Fibroblast of skin of left biceps (primary cell): Measurements from ENCODE around the gene SHROOM2.

Source experiments
- DNase-seq, 2 experiments: peaks; one replicate each; pipeline ENCODE4 v3.0.0-alpha.2; 2013; ENCODE audit warnings: low read depth in 2 of 2

Gene SHROOM2

DNA sequence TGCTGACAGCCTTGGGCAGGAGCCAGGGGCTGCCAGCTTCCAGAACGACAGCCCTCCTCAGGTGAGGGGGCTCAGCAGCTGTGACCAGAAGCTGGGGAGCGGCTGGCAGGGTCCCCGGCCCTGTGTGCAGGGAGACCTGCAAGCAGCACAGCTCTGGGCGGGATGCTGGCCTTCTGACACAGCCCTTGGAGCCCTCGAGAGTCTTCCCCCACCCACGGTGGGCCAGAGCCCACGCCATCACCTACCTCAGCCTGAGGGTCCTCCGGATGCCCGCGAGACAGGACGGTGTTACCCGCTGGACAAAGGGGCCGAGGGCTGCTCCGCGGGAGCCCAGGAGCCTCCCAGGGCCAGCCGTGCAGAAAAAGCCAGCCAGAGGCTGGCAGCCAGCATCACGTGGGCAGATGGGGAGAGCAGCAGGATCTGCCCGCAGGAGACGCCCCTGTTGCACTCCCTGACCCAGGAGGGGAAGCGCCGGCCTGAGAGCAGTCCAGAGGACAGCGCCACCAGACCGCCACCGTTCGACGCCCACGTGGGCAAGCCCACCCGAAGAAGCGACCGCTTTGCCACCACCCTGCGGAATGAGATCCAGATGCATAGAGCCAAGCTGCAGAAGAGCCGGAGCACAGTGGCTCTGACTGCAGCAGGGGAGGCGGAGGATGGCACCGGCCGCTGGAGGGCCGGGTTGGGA, 109.1 kb downstream of the SHROOM2 start:
- DNase-seq, result no peak

DNA sequence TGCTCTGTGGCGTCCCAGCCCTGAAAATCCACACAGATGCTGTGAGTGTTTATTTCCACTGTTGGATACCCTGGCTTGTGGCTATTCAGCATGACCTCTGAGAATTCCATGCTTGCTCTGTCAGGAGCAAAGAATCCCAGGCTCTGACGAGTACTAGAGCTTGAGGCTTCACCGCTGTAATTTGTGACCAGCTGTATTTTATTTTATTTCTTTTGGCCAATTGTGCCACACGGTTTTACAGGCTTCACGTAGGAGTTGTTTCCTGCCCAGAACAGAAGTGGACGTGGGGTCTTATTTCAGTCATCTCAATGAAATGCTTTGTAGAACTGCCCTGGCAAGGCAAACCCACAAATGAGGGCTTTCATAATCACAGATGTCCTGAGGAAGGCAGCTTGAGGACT, 111.5 kb downstream of the SHROOM2 start:
- DNase-seq, result peak in 1 of 2 experiments; percentile 33

DNA sequence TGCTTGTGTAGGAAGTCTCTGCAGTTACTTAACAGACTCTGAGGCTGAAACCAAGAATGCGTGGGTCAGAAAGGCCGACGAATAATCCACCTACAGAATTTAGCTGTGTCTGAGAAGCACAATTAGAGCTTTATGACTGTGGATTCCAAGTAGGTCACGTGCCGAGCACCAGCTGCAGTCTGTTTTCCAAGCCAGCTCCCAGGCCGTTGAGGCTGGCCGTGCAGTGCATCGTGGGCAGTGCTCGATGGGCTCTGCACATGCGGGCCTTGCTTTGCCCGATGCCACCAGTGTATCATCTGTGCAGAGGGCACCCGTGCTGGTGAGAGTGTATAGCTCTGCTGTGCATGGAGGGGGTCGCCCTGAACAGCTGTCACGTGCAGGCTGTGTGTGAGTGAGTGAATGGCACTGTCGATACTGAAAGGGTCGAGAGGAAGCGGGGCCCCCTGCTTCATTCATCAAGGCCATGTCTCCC, 113.4 kb downstream of the SHROOM2 start:
- no peak for DNase-seq

DNA sequence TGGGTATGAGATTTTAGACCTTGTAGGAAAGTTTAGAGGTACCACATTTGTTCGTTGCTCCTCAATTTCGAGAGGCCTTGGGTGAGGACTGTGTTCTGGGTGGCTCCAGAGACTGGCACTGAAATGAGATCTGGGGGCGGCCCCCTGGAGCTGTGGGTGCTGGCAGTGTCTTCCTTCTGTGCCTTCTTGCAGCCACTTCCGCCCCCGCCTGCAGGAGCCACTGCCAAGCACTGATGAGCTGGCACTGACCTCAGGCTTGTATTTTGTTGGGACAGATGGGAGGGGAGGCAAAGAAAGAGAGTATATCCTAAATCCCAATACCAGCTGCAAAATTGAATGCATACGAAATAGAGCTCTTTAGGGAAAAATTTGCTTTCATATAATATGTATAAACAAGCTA, 116.4 kb downstream of the SHROOM2 start:
- no peak for DNase-seq

DNA sequence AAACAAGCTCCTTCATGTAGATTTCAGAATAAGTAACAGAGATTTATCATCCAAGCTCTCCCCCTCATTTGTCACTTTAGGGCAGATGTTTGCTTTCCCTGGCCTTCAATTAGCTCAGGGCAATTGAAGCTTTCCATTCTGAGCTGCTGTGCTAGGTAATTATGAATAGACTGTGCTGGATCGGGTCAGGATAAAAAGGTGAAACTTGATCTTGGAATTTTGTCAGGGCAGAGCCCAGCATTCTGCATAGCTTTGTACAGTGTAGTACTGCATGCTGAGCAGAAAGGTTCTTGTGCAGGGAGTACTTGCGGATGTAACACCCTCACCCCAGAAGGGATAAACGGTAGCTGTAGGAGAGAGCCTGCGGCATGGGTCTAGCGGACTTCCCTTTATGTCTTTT, 116.9 kb downstream of the SHROOM2 start:
- no peak for DNase-seq

DNA sequence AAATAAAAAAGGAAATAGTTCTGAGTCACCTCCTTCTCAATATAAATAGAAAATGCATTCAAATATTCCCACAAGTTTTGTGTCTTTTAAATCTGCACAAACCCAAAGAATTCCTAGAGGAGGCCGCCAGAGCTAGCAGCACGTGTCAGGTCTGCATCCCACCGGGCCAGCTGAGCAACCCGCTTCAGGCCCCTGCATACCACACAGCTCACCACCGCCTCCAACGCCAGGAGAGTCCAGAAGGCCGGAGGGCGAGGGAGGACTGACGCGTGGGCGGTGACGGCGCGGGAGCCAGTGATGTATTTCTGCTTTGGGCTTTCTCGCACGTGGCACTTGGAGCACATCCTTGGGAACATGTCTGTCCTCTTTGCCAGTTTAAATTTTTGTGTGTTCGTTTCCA, 119.1 kb downstream of the SHROOM2 start:
- DNase-seq, result no peak

DNA sequence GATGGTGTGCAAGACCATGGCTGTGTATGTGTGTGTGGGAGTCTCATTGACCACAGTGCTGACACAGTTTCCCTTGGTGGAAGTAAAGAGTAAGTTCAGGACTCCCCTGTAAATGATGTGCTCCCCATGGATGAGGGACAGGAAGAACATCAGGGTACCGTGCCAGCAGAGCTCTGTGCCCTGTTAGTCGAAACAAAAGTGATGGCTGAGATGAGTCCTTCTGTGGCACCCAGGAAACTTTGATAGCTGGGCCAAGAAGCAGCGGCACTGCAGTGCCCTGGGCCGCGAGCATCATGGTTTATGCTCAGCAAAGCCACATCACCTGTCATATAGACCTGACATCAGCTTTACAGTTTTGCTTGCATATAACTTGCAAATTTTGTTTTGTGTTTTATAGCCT, 119.5 kb downstream of the SHROOM2 start:
- no peak for DNase-seq

DNA sequence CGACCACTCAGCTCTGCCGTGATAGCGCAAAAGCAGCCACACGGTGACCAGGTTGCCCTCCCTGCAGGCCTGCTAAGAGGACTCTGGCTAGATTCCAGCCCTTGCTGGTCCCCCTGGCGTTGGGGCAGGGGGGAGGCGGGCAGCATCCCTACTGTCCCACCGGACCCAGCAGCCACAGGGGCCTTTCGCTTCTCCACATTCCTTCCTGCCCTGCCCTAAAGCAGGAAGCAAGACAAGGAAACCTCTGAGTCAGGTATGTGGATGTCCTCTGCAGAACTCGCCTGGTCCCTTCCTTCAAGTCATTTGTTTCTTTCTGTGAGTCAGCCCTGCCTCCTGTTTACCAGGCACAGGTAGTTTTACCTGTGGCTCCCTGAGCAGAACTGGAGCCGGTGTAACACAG, 120.7 kb downstream of the SHROOM2 start:
- no peak for DNase-seq

DNA sequence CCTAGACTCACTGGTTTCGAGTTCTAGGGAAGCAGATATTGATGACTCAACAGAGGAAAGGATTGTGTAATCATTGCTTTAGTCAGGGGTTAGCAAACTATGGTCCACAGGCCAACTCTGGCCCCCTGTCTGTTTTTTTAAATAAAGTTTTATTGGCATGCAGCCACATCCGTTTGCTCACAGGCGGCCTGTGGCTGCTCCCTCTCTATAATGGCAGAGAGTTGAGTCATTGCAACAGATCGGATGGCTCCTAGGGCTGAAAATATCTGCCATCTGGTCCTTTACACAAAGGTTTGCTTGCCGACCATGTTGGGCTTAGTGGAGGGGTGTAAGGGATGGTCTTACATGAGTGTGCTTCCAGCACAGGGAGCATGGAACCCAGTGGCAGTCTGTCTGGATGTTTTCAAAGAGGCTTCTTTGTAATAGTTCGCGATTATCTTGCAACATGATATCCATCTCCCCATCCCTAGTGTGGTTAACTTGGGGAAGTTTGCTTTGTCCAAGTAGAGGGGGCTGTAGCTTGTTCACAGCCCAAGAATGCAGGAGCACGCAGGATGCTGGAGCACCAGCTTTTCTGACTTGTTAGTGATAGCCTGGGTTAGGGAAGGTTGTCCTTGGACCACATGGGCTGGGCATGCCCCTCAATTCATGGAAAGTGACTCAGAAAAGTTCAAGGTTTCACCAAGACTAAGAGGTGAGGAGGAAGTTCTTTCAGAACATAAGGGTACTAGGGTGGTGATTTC, 121.6 kb downstream of the SHROOM2 start:
- no peak for DNase-seq

DNA sequence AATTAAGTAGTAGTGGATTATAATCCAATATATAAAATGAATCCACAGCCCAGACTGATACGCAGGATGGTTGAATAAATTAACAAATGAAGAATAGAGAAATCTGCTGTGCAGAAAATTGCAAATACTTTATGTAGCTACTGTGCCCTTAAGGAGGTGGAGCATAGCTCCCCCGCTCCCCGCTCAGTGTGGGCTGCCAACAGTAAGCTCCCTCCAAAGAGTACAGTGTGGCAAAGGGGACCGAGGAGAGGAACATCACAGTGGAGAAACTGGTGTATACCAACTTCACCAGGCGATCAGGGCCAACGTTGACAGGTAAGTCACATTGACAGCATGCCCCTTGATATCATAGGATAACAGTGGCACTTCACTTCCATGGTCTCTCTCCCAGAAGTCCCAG, 123.0 kb downstream of the SHROOM2 start:
- no peak for DNase-seq

DNA sequence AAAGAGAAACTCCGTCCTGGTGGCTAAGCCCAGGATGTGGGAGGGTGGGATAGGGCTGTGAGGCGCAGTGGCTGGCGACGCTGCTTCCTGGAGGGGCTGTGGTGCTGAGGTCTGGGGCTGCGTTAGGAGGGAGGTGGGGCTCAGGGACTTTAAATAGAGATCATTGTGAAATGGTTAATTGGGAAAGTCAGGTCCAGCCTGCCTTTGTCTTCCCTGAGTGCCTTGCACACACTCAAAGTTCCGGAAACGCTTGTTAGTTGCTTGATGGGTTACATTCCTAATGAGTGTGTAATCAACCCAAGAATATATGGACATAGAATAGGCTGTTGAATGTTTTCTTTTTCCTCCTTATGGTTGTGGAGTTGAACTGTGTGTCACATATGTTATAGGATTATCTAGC, 125.3 kb downstream of the SHROOM2 start:
- peak; percentile 34 to 40 for DNase-seq

DNA sequence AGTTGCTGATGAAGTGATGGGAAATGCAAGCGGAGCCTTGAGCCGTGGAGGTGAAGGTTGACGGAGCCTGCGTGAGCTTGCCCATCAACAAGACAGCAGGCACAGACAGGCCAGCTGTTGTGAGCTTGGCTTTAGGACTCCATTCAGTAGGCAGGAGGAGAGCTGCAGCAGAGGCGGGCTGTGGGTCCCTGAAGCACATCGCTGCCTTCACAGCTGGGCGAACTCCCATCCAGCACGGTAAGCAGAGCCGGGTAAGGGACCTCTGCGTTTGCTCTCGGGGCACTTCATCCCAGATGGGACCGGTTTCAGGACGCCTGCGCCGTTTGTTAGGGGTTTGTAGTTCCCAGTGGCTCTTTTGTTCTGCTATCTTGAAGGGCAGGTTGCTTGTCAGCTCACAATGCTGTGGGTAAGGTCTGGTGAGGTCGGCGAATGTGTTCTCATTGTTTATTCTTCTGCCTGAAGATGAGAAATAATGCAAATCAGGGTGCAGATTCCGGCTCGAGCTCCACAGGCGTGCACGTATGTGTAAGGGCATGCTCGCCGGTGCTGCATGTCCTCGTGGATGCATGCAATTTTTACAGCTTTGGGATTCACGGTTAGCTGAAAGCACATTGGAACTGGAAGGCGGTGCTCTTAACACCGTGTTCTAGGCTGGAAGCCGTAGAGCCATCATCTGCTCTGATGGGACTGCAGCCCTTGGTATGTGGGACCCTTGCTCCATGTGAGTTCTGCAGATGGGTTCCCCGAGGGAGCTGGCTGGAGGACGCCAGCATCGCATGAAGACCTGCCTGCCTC, 126.3 kb downstream of the SHROOM2 start:
- no peak for DNase-seq

DNA sequence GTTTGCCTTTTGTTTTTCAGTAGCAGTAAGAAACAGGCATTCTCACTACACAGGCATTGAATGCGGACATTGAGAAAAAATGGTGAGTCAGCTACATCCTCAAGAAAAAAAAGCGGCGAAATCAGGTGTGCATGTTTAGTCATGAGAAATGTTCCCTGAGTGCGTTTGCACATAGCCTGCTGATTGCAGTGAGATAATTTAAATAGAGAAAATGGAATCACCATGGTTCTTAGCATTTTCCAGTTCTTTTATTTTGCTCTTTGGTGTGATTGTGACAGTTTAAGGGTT, 126.9 kb downstream of the SHROOM2 start:
- no peak for DNase-seq

DNA sequence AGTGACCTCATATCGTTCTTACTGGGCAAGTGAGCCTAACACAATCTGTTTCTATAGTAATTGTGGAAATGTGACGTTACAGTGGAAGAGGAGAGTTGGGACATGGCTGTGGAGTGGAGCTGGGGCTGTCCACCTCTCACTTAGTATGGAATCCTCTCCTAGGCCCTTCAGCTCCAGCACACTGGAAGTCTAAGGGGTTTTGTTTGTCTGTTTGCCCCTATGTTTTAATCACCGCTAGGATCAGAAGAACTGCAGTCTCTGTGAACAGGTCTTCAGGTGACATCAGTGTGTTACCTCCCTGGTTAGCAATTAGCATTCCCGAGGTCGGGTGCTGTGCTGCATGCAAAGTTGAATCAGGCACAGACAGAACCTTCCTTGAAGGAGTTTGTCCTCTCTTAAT, 131.6 kb downstream of the SHROOM2 start:
- no peak for DNase-seq

DNA sequence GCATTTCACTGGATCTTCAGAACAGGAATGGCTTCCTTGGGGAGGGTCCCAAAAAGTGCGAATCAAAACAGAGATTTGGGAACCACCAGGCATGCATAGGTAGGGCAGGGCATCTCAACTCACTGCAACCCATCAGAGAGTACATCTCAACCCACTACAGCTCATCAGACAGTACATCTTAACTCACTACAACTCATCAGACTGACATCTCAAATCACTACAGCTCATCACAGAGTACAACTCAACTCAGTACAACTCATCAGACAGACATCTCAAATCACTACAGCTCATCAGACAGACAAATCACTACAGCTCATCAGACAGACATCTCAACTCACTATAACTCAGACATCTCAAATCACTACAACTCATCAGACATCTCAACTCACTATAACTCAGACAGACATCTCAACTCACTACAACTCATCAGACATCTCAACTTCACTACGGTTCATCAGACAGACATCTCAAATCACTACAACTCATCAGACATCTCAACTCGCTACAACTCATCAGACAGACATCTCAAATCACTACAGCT, 133.5 kb downstream of the SHROOM2 start:
- no peak for DNase-seq

DNA sequence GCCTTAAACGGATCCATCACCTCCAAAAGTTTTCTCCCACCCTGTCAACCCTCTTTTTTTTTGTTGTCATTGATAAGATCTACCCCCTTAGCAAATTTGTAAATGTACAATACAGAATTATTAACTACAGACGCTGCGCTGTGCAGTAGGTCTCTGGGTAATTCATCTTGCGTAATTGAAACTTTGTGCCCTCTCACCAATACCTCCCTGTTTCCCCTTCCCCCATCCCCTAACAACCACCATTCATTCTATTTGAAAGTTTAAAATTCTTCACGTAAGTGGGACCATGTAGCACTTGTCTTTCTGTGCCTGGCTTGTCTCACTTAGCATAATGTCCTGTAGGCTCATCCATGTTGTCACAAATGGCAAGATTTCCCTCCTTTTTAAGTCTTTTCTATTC, 135.2 kb downstream of the SHROOM2 start:
- no peak for DNase-seq

DNA sequence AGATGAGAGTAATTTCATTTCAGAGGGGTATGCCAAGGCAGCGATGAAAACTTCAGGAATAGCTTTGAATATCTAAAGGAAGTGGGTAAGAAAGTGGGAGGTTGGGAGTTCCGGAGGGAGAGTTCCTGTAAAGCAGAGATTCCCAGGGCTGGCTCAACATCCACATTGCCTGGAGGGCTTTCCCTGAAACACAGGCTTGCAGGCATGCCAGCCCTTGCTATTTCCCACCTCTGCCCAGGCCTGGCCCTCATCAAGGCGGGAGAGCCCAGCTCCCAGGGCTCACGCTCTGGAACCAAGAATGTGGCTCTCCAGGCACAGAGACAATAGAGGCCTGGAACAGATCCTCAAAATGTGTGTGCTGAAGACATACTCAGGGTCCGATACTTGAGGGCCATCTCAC, 137.1 kb downstream of the SHROOM2 start:
- DNase-seq, result no peak

DNA sequence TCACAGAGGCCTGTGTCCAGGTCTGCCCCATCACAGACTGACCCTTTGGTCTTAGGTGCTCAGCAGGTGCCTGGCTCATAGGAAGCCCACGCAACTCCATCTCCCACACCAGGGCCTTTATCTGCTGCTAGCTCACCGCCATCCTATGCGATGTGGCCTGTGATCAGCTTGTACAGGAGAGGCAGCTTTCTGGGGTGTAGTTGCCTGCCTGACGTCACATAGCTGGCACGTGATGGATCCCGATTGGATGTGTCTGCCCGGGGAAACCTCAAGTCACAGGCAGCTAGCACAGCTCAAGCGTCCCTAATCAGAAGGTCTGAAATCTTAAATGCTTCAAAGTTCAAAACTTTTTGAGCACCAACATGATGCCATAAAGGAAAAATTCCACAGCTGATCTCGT, 139.8 kb downstream of the SHROOM2 start:
- no peak for DNase-seq

DNA sequence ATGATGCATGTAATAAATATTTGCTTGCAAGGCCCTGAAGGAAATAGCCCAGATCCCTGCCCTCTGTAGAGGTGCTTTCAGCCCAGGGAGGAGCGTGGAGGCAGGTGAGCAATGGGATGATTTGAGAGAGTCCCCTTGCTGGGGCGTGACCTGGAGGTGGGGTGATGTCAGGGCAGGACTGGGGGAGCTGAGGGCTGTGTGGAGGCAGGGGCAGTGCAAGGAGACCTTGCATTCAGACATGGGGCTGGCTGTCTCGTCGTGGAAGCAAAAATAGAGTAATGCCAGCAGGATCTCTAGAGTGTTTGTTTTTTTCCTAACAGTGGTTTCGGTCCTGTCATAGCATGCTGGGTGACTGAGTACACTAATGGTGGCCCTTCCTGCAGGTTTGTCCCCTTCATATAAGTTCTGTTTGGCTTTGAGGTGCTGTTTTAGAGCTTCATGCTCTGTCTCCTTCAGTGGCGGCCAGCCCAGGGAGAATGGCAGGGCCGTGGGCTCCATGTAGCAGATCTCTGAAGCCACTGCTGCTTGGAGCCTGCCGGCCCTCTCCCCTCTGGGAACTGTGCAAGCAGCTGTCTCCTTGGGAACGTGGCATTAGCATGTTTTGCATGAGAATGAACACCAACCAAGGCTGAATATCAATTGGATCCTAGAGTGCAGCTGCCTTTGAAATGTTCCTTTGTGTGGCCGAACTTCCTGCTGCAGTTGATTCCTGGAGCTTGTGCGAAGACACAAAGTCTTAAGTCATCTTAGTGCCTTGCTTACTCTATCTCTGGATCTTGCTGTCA, 141.7 kb downstream of the SHROOM2 start:
- no peak for DNase-seq

DNA sequence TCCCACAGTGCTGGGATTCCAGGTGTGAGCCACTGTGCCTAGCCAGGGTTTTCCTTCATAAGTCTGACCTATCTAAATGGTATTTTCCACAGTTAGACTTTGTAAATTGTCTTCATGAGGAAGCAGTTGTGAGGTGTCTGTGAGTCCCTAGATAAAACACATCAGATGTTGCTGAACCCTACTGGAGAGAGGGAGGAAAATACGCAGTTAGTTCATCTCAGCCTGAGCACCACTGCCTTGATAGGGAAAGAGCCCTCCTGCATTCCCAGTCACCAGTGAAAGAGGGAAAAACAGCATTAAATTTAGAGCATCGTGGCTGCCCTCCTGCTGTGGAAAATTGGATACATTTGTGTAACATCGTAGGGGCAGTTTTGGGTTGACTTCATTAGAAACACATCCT, 149.2 kb downstream of the SHROOM2 start:
- DNase-seq, result no peak

DNA sequence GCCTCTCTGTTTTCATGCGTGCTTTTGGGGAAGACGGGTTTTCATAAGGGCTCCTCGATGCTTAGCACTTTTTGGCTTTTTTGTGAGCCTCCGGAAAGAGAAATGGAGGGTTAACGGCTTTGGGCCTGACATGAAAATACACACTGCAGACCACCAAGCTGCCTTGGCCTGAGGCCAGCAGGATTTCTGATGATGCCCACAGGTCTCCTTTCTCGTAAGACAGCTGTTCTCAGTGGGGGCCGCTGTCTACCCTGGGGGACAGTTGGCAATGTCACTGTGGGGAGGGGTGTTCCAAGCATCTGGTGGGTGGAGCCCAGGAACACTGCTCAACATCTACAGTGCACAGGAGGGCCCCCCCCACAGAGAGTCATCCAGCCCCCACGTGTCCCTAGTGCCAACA, 151.5 kb downstream of the SHROOM2 start:
- DNase-seq, result no peak

DNA sequence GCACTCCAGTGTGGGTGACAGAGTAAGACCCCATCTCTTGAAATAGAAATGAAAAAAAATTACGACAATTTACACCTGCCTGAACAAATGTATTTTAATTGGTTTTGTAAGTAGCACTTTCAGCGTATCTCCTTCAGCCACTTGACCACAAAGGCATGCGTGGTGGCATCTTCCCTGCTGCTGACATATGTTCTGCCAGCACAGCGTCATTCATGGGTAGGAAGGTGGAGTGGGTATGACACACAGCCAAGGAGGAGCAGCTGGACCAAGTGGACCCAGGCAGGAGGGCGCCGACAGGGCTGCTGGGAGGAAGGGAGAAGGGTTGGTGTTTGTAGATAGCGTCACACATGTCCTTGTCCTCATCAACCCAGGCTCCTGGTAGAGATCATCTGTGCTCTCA, 152.3 kb downstream of the SHROOM2 start:
- no peak for DNase-seq
